ENCODE data around the gene MAP3K15.

The MAP3K15 gene

GRCh38 chrX:19557822-19558221 is 42.5 kb upstream of the MAP3K15 start:
- POLR2A ChIA-PET, result no interaction called here
- no peak for DNase-seq (ENCODE audit: extremely low spot score)
- CTCF ChIA-PET, result no interaction called here
- TF ChIP-seq, protein P1, sequence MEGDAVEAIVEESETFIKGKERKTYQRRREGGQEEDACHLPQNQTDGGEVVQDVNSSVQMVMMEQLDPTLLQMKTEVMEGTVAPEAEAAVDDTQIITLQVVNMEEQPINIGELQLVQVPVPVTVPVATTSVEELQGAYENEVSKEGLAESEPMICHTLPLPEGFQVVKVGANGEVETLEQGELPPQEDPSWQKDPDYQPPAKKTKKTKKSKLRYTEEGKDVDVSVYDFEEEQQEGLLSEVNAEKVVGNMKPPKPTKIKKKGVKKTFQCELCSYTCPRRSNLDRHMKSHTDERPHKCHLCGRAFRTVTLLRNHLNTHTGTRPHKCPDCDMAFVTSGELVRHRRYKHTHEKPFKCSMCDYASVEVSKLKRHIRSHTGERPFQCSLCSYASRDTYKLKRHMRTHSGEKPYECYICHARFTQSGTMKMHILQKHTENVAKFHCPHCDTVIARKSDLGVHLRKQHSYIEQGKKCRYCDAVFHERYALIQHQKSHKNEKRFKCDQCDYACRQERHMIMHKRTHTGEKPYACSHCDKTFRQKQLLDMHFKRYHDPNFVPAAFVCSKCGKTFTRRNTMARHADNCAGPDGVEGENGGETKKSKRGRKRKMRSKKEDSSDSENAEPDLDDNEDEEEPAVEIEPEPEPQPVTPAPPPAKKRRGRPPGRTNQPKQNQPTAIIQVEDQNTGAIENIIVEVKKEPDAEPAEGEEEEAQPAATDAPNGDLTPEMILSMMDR (IDR thresholded peaks at IDR 0.05; ENCODE audit: control extremely low read depth, extremely low read depth, low read depth, missing control alignments), result no peak

DNA sequence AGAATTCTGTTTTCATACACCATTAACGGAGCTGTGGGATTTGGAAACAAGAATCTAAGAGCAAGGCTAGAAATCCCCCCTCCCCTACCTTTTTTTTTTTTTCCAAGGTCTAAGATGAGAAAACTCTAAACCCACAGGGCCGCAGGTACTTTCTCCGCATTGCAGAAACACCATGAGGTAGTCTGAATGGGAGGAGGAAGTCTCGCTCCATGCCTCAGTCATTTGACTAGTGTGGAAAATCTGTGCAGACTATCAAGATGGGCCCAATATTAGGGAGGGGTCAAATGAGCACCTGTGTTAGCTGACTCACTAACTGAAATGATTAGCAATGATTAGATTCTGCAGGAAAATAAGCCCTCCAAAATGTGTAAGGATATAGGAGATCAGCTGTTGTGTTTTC is 40.9 kb upstream of the MAP3K15 start:
- ChIA-PET CTCF (no interaction called here), POLR2A (no interaction called here)
- DNase-seq (ENCODE audit: extremely low spot score), result no peak
- TF ChIP-seq, protein P1 (IDR thresholded peaks at IDR 0.05; ENCODE audit: control extremely low read depth, extremely low read depth, low read depth, missing control alignments), result no peak

DNA sequence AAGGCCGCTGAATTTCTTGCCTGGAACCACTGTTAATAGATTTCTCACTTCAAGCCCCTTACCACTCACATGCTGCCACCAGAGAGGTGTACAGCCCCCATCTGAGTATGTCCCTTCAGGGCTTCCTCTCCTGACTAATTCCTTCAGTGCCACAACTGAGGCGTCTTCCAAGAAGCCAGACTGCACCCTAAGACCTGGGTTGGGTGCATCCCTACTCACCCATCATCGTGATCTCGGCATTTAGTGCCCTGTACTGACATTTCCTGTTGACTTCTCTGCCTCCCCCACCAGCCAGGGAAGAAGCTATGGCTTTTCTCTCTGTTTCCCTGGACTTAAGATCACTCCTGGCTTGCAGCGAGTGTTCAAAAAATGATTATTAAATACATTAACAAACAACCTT is 40.4 kb upstream of the MAP3K15 start:
- no peak for DNase-seq (ENCODE audit: extremely low spot score)
- POLR2A ChIA-PET, result no interaction called here
- TF ChIP-seq, protein P1 (IDR thresholded peaks at IDR 0.05; ENCODE audit: control extremely low read depth, extremely low read depth, low read depth, missing control alignments), result no peak
- CTCF ChIA-PET, result no interaction called here

DNA sequence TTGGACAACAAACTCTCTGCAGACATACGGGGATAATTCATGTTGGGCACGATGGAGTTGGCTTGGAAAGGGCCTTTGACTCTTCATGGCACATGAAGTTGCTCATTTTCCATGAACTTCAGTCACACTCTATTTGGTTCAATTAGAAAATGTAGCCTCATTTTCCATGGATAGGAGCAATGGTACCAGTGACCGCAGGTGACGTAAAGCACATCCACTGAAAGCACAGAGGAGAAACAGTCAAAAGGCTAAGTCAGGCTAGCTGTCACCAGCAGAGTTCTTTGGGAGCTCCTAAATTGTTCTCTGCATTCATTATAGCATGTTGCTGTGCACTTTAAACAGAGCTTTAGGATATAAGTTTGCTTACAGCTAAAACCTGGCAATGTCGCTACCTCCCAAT is 39.9 kb upstream of the MAP3K15 start:
- POLR2A ChIA-PET, result no interaction called here
- DNase-seq (ENCODE audit: extremely low spot score), result no peak

DNA sequence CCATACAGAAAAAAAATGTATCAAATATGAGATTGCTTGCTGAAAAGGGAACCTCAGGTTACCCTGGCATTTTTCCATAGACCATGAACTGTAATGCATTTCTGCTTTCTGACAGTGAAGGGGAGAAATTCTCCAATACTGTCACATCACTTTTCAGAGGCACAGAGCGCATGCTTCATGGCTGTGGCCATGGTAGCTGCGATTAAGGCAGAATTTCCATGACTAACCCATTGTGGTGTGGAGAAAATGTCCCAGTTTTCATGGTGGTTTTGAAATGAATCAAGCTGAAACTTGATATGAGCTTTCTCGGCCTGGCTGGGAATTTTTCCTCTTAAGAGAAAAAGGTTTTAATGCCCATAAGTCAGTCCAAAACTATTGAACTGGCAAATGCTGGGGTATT is 39.5 kb upstream of the MAP3K15 start:
- no peak for DNase-seq (ENCODE audit: extremely low spot score)
- CTCF ChIA-PET, result no interaction called here
- POLR2A ChIA-PET, result no interaction called here
- TF ChIP-seq, protein P1 (IDR thresholded peaks at IDR 0.05; ENCODE audit: control extremely low read depth, extremely low read depth, low read depth, missing control alignments), result no peak

More for the DNA sequence above, 39.9 kb upstream of the MAP3K15 start:
- CTCF ChIA-PET, result no interaction called here
- TF ChIP-seq, protein P1 (IDR thresholded peaks at IDR 0.05; ENCODE audit: control extremely low read depth, extremely low read depth, low read depth, missing control alignments), result no peak

DNA sequence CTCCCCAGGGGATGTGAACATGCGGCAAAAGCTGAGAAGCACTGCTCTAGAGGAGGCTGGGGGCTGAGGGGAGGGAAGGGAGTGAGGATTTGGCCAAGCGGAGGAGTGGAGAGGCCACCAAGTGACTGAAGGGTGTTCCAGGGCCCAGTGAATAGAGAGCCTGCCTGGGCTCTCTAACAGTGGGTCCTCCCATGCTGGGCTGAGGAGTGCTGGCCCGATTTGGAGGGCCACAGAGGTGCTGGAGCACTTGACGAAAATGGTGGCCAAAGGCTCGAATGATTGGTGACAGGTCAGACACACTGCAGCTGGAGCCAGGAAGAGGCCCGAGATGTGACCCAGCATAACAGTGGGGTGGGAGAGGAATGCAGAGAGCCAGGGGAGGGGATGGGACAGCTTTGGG is 37.5 kb upstream of the MAP3K15 start:
- POLR2A ChIA-PET, result no interaction called here
- no peak for DNase-seq (ENCODE audit: extremely low spot score)
- TF ChIP-seq, protein P1 (IDR thresholded peaks at IDR 0.05; ENCODE audit: control extremely low read depth, extremely low read depth, low read depth, missing control alignments), result no peak
- CTCF ChIA-PET, result no interaction called here

DNA sequence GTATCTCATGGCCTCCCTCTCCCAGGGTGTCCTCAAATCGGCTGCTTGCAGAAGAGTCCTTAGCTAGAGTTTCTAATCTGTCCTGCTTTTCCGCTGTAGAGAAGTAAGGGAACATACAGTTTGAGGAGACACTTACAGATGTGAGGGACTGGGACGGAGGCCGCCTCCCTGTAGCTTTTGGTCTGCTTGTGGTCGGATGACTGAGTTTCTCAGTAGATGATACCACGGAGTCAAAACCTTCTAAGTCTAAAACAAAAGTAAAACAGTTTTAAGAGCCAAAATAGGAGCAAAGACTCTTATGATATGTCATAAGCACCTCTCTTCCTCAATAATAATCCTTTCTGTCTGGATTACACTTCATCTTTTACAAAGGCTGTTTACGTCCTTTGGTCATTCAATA is 34.5 kb upstream of the MAP3K15 start:
- TF ChIP-seq, protein P1 (IDR thresholded peaks at IDR 0.05; ENCODE audit: control extremely low read depth, extremely low read depth, low read depth, missing control alignments), result no peak
- CTCF ChIA-PET, result no interaction called here
- no peak for DNase-seq (ENCODE audit: extremely low spot score)
- POLR2A ChIA-PET, result no interaction called here

All from GM10248 (cell line).